GM18861 (cell line): ENCODE results near the gene BCL7B.
"Not testable (repeated sequence)": the region's sequence is repeated elsewhere in the genome, so short reads cannot be mapped to it uniquely, and the experiment has no call there.

Source experiments
- ATAC-seq: cut with Tn5 transposase; IDR thresholded peaks from one replicate; pipeline ENCODE4 v1.9.1; 2021; ENCODE audit not compliant: unreplicated experiment

BCL7B gene

GRCh38 chr7:73537051-73537450, 20.4 kb downstream of the BCL7B start:
- no peak for ATAC-seq

GRCh38 chr7:73536479-73536878, 21.0 kb downstream of the BCL7B start:
- ATAC-seq = no peak

- not testable (repeated sequence) for ATAC-seq
Measured at GRCh38 chr7:73535918-73536317, 21.6 kb downstream of the BCL7B start.

- no peak for ATAC-seq
Measured at GRCh38 chr7:73533742-73534141, 23.7 kb downstream of the BCL7B start.

- ATAC-seq = no peak
Measured at GRCh38 chr7:73532224-73532623, 25.3 kb downstream of the BCL7B start.

GRCh38 chr7:73530800-73531199, 26.7 kb downstream of the BCL7B start:
- no peak for ATAC-seq

- no peak for ATAC-seq
Measured at GRCh38 chr7:73526896-73527821, 30.3 kb downstream of the BCL7B start.

- ATAC-seq = not testable (repeated sequence)
Measured at GRCh38 chr7:73526158-73526494, 31.4 kb downstream of the BCL7B start.

GRCh38 chr7:73522105-73522872, 35.2 kb downstream of the BCL7B start, which contains the start of gene BAZ1B:
Gene BAZ1B, minus strand, starts transcription at chr7:73522293. Its CDS starts 360 bp downstream, at chr7:73521933.
- peak; percentile 76 for ATAC-seq

GRCh38 chr7:73521636-73522104, 35.8 kb downstream of the BCL7B start:
- peak; percentile 21 for ATAC-seq

GRCh38 chr7:73520673-73521635, 36.5 kb downstream of the BCL7B start:
- ATAC-seq = no peak

GRCh38 chr7:73519867-73520672, 37.4 kb downstream of the BCL7B start:
- ATAC-seq = no peak

GRCh38 chr7:73518470-73518869, 39.0 kb downstream of the BCL7B start:
- no peak for ATAC-seq

- ATAC-seq = no peak
Measured at GRCh38 chr7:73517241-73517995, 40.1 kb downstream of the BCL7B start.

GRCh38 chr7:73515178-73515577, 42.3 kb downstream of the BCL7B start:
- ATAC-seq = no peak

GRCh38 chr7:73512018-73512780, 45.3 kb downstream of the BCL7B start:
- no peak for ATAC-seq

- no peak for ATAC-seq
Measured at GRCh38 chr7:73509463-73509862, 48.0 kb downstream of the BCL7B start.

GRCh38 chr7:73507556-73507955, 49.9 kb downstream of the BCL7B start:
- no peak for ATAC-seq
